Epithelial cell of proximal tubule (primary cell): Measurements from ENCODE around the gene FANK1. TPM values are rescaled to one million over a fixed set of nuclear protein-coding genes. Genes with fewer than 3 reads are reported as not detected.

Experiments used
- DNase-seq: peaks from one replicate; pipeline ENCODE4 v3.0.0-alpha.2; 2011; ENCODE audit warnings: low read depth
- H3K4me3 ChIP-seq: 2 replicates; pipeline ENCODE4 v1.5.1; 2011; ENCODE audit warnings: low read depth, mild to moderate bottlenecking, low read length
- total RNA-seq: library from RNA; depleted of rRNA; stranded (reverse); fragments of >200 nt; gene quantifications from 2 replicates; pipeline ENCODE4 v1.2.3, GENCODE V29; 2015
- TF ChIP-seq, protein P1 (sequence below): conservative IDR thresholded peaks from 2 replicates; pipeline ENCODE4 v1.5.1; 2012; ENCODE audit warnings: low read depth, mild to moderate bottlenecking, low read length

Gene FANK1
- total RNA-seq, 1 donor from 2014 or later = 9.2 TPM

- TF ChIP-seq, protein P1, sequence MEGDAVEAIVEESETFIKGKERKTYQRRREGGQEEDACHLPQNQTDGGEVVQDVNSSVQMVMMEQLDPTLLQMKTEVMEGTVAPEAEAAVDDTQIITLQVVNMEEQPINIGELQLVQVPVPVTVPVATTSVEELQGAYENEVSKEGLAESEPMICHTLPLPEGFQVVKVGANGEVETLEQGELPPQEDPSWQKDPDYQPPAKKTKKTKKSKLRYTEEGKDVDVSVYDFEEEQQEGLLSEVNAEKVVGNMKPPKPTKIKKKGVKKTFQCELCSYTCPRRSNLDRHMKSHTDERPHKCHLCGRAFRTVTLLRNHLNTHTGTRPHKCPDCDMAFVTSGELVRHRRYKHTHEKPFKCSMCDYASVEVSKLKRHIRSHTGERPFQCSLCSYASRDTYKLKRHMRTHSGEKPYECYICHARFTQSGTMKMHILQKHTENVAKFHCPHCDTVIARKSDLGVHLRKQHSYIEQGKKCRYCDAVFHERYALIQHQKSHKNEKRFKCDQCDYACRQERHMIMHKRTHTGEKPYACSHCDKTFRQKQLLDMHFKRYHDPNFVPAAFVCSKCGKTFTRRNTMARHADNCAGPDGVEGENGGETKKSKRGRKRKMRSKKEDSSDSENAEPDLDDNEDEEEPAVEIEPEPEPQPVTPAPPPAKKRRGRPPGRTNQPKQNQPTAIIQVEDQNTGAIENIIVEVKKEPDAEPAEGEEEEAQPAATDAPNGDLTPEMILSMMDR = no peak
- H3K4me3 ChIP-seq = no peak overlapping the region
- DNase-seq = no peak
Measured at GRCh38 chr10:126009650-126010049, 113.3 kb downstream of the FANK1 start.

GRCh38 chr10:126011995-126012394, 115.6 kb downstream of the FANK1 start:
- H3K4me3 ChIP-seq = no peak overlapping the region
- TF ChIP-seq, protein P1 = no peak
- DNase-seq = no peak

GRCh38 chr10:126012485-126012884, 116.1 kb downstream of the FANK1 start:
- TF ChIP-seq, protein P1 = no peak
- H3K4me3 ChIP-seq = no peak overlapping the region
- DNase-seq = no peak

- TF ChIP-seq, protein P1 = peak; percentile 32
- no peak for DNase-seq
- no peak overlapping the region for H3K4me3 ChIP-seq
Measured at GRCh38 chr10:126013489-126014281, 117.3 kb downstream of the FANK1 start.

DNA sequence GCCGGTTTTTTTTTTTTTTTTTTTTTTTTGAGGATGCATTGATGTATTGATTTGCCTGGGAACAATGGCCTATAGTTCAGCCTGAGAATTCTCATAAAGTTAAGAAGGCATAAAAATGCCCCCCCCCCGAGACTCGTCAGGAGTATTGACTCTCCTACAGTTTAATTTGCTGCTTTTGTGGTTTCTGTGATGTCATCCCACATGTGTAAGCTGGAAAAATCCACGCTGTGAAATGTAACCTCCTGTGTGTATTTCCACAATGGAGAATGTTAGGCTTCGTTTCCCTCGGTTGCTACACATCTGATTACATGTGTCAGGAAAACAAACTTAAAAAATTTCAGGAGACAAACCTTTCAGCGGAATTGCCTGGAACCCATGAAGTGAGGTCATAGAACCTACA, 117.9 kb downstream of the FANK1 start:
- no peak overlapping the region for H3K4me3 ChIP-seq
- no peak for DNase-seq
- TF ChIP-seq, protein P1 = no peak

GRCh38 chr10:126015413-126015812, 119.0 kb downstream of the FANK1 start:
- H3K4me3 ChIP-seq = no peak overlapping the region
- TF ChIP-seq, protein P1 = no peak
- no peak for DNase-seq
